Tibial nerve (tissue), 4 donors: ENCODE data around the gene NEU1. TPM values are rescaled to one million over a fixed set of nuclear protein-coding genes. Genes with fewer than 3 reads are reported as not detected.
"Not testable (repeated sequence)": the region's sequence is repeated elsewhere in the genome, so short reads cannot be mapped to it uniquely, and the experiment has no call there.

Experiments
- DNase-seq, 2 donors: peaks; one replicate each; pipeline ENCODE4 v3.0.0-alpha.2; 2019; ENCODE audit warnings: low spot score in 2 of 2
- H3K27ac ChIP-seq, 4 donors: fragments of 200-600 bp; sonication (generic) in 3 of 4; one replicate each; pipeline ENCODE4 v1.5.1; 2017 to 2019; ENCODE audit warnings: mild to moderate bottlenecking in 1 of 4
- H3K27me3 ChIP-seq, 2 donors: fragments of 200-600 bp; sonication (generic) in 1 of 2; one replicate each; pipeline versions ENCODE4 v1.5.1 to v1.6.0; 2017 to 2019
- H3K36me3 ChIP-seq, 3 donors: fragments of 200-600 bp; sonication (generic); one replicate each; pipeline ENCODE4 v1.5.1; 2018 to 2019
- H3K4me1 ChIP-seq, 4 donors: fragments of 200-600 bp; sonication (generic) in 3 of 4; one replicate each; pipeline ENCODE4 v1.5.1; 2017 to 2019
- H3K4me3 ChIP-seq, 4 donors: fragments of 200-600 bp; sonication (generic) in 3 of 4; one replicate each; pipeline ENCODE4 v1.5.1; 2017 to 2019; ENCODE audit warnings: mild to moderate bottlenecking in 1 of 4, moderate library complexity in 1 of 4
- H3K9me3 ChIP-seq, 4 donors: fragments of 200-600 bp; sonication (generic) in 3 of 4; one replicate each; pipeline ENCODE4 v1.5.1; 2017 to 2019
- CTCF ChIP-seq, 5 experiments: fragments of 200-600 bp in 3 of 5; fragments of 450-650 bp in 2 of 5; sonication (generic) in 3 of 5; IDR thresholded peaks; one replicate each; pipeline ENCODE4 v1.5.1; 2016 to 2019; ENCODE audit warnings: antibody characterized with exemption in 5 of 5, mild to moderate bottlenecking in 3 of 5, moderate library complexity in 2 of 5
- EP300 ChIP-seq, 2 donors: sonication (generic); formaldehyde crosslinking; IDR thresholded peaks; one replicate each; pipeline ENCODE4 v1.6.1; 2017; ENCODE audit warnings: antibody characterized with exemption in 2 of 2, mild to moderate bottlenecking in 1 of 2
- POLR2A ChIP-seq, 2 donors: fragments of 450-650 bp; IDR thresholded peaks; one replicate each; pipeline ENCODE4 v1.6.1; 2017; ENCODE audit warnings: antibody characterized with exemption in 2 of 2, mild to moderate bottlenecking in 2 of 2, moderate library complexity in 2 of 2
- WGBS, 2 donors: methylation state at CpG; one replicate each; pipeline ENCODE4 v1.1.5; 2018; 5-methylcytosine and 5-hydroxymethylcytosine counted together
- total RNA-seq, 4 donors: library from RNA; depleted of rRNA; stranded (reverse); fragments of >200 nt; gene quantifications; one replicate each; pipeline ENCODE4 v1.1.0, GENCODE V29; 2016

The NEU1 gene
- total RNA-seq, 4 donors from 2014 or later, result 25.8 to 44.6 (median 33.8) TPM

DNA sequence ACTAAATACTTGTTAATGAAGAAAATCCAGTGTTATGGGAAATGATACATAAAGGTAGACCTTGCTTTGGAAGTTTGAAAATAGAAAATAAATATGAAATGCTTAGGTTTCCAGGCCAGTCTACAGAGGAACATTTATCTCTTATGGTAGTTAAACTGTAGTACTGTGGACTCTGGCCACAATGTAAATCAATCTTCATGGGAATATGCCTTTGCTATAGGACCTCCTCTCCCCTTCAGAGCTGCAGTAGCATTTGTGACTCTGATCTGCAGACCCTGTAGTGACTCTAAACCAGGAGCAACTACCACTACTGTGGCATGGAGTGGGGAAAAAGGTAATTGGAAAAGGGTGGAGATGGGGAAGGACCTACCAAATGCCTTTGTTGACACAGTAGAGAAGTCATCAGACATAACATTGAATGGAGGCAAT, 42.7 kb downstream of the NEU1 start:
- no peaks in the 10 kb centered on the region for H3K27me3 ChIP-seq
- no peaks in the 10 kb centered on the region for H3K36me3 ChIP-seq
- H3K27ac ChIP-seq, result peak overlapping the region in 3 of 4 donors; percentile 15 to 99 (median 77)
- TF ChIP-seq CTCF (IDR thresholded peaks at IDR 0.05) (no peak), EP300 (IDR thresholded peaks at IDR 0.05) (no peak), POLR2A (IDR thresholded peaks at IDR 0.05) (no peak)
- peaks cover 0 to 68% (median 37%) of the 10 kb centered on the region in 4 donors for H3K4me1 ChIP-seq
- no peak for DNase-seq
- no peaks in the 10 kb centered on the region for H3K9me3 ChIP-seq
- no peak overlapping the region for H3K4me3 ChIP-seq

DNA sequence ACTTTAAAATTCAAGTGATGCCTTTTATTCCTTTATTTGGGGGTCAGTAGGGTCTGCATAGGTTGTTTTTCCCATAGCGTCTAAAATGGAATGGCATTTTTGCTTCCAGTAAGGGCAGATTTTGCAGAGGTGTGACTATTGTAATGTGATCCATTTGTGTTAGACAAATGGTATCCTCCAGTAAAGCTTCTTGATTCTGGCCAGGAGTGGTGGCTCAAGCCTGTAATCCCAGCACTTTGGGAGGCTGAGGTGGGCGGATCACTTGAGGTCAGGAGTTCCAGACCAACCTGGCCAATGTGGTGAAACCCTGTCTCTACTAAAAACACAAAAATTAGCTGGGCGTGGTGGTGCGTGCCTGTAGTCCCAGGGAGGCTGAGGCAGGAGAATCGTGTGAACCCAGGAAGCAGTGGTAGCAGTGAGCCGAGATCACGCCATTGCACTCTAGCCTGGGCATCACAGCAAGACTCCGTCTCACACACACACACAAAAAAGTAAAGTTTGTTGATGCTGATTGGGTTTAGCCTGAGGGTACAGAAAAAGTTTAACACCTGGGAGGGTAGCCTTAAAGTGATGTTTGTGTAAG, 44.6 kb downstream of the NEU1 start:
- WGBS, 2 donors, result 52 to 54% methylated on average over 8 of the region's 8 CpGs
- not testable (repeated sequence) for H3K27me3 ChIP-seq, H3K9me3 ChIP-seq, DNase-seq, H3K36me3 ChIP-seq
- peak in 1 of 2 donors; percentile 61 for TF ChIP-seq EP300 (IDR thresholded peaks at IDR 0.05)
- Histone ChIP-seq H3K27ac (peak overlapping the region; percentile 70 to 99 (median 78)), H3K4me1 (peaks cover 0 to 62% (median 44%) of the 10 kb centered on the region in 4 donors), H3K4me3 (peak overlapping the region; percentile 14 to 54 (median 38))

DNA sequence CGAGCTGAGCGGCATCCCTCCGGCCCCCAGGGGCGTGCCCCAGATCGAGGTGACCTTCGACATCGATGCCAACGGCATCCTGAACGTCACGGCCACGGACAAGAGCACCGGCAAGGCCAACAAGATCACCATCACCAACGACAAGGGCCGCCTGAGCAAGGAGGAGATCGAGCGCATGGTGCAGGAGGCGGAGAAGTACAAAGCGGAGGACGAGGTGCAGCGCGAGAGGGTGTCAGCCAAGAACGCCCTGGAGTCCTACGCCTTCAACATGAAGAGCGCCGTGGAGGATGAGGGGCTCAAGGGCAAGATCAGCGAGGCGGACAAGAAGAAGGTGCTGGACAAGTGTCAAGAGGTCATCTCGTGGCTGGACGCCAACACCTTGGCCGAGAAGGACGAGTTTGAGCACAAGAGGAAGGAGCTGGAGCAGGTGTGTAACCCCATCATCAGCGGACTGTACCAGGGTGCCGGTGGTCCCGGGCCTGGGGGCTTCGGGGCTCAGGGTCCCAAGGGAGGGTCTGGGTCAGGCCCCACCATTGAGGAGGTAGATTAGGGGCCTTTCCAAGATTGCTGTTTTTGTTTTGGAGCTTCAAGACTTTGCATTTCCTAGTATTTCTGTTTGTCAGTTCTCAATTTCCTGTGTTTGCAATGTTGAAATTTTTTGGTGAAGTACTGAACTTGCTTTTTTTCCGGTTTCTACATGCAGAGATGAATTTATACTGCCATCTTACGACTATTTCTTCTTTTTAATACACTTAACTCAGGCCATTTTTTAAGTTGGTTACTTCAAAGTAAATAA, 45.3 kb downstream of the NEU1 start:
- Histone ChIP-seq H3K4me3 (peak overlapping the region; percentile 14 to 54 (median 38)), H3K27ac (peak overlapping the region; percentile 70 to 99 (median 78)), H3K4me1 (peaks cover 0 to 57% (median 43%) of the 10 kb centered on the region in 4 donors)
- H3K36me3 ChIP-seq, DNase-seq, H3K27me3 ChIP-seq, H3K9me3 ChIP-seq: not testable (repeated sequence)
- TF ChIP-seq POLR2A (IDR thresholded peaks at IDR 0.05) (peak in 1 of 2 donors; percentile 49), EP300 (IDR thresholded peaks at IDR 0.05) (peak in 1 of 2 donors; percentile 71)
- 33 to 71% methylated on average over 12 to 15 of the region's 37 CpGs for WGBS, 2 donors

DNA sequence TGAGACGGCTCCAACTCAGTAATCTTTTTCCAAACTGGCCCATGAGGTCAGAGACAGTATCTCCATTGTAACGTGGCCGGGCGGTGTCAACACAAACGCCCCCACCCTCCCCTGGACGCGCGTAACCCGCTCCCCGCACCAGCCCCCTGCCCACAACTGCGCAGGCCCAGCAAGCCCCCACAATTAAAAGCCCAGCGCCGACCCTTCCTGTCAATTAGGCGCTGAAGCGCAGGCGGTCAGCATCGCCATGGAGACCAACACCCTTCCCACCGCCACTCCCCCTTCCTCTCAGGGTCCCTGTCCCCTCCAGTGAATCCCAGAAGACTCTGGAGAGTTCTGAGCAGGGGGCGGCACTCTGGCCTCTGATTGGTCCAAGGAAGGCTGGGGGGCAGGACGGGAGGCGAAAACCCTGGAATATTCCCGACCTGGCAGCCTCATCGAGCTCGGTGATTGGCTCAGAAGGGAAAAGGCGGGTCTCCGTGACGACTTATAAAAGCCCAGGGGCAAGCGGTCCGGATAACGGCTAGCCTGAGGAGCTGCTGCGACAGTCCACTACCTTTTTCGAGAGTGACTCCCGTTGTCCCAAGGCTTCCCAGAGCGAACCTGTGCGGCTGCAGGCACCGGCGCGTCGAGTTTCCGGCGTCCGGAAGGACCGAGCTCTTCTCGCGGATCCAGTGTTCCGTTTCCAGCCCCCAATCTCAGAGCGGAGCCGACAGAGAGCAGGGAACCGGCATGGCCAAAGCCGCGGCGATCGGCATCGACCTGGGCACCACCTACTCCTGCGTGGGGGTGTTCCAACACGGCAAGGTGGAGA, 47.4 kb downstream of the NEU1 start, which contains the start of the genes HSPA1A and HSPA1L:
TSS of gene HSPA1A (plus strand) at position 519 of the 814 bp plus-strand sequence. CDS start at position 733, 214 bp downstream.
TSS of gene HSPA1L (minus strand) at position 259 of the 814 bp plus-strand sequence. CDS start 3,311 bp downstream, outside the sequence.
- peaks cover 0 to 42% (median 35%) of the 10 kb centered on the region in 4 donors for H3K4me1 ChIP-seq
- H3K27ac ChIP-seq, result peak within 1 kb of the TSS; percentile 96 to 100 (median 98)
- H3K27me3 ChIP-seq, result no peaks in the 10 kb centered on the region
- H3K9me3 ChIP-seq, result no peaks in the 10 kb centered on the region
- peak within 1 kb of the TSS; percentile 57 to 71 (median 61) for H3K4me3 ChIP-seq
- TF ChIP-seq EP300 (IDR thresholded peaks at IDR 0.05) (peak; percentile 72 to 100), POLR2A (IDR thresholded peaks at IDR 0.05) (peak; percentile 100), CTCF (IDR thresholded peaks at IDR 0.05) (peak in 2 of 5 experiments; percentile 42 to 51)
- peaks cover 0 to 17% (median 0%) of the 10 kb centered on the region in 3 donors for H3K36me3 ChIP-seq
- 0 to 2% methylated on average over 13 to 54 of the region's 56 CpGs for WGBS, 2 donors
- DNase-seq, result peak; percentile 89 to 94

GRCh38 chr6:31814677-31815024, 48.0 kb downstream of the NEU1 start:
- Histone ChIP-seq H3K27me3 (no peaks in the 10 kb centered on the region), H3K4me3 (peak overlapping the region; percentile 57 to 71 (median 61)), H3K36me3 (peaks cover 0 to 17% (median 0%) of the 10 kb centered on the region in 3 donors), H3K27ac (peak overlapping the region; percentile 96 to 100 (median 98)), H3K9me3 (no peaks in the 10 kb centered on the region), H3K4me1 (peaks cover 0 to 36% (median 29%) of the 10 kb centered on the region in 4 donors)
- WGBS, 2 donors, result 0% methylated on average over 12 to 13 of the region's 13 CpGs
- TF ChIP-seq CTCF (IDR thresholded peaks at IDR 0.05) (no peak), POLR2A (IDR thresholded peaks at IDR 0.05) (peak; percentile 40 to 82), EP300 (IDR thresholded peaks at IDR 0.05) (peak; percentile 63 to 97)
- DNase-seq, result peak; percentile 95 to 96
